Activated B cell treated with CpG ODN at 0.5 μM for 24 hours (primary cell): ENCODE measurements around the gene WDR7. TPM values are rescaled to one million over a fixed set of nuclear protein-coding genes. Genes with fewer than 3 reads are reported as not detected.

Experiments
- ATAC-seq: fragments of 200-7000 bp; cut with Tn5 transposase; one replicate; pipeline ENCODE4 v1.10.0; 2021; ENCODE audit warnings: low read depth, mild to moderate bottlenecking, moderate library complexity
- CTCF ChIA-PET: fragments of 350-600 bp; sonication (Branson Sonifier 250); formaldehyde crosslinking; loops from one replicate; lab custom pipeline; 2021; ENCODE audit warnings: antibody characterized with exemption; lab: Charles Lee
- POLR2A ChIA-PET: fragments of 350-600 bp; sonication (Branson Sonifier 250); formaldehyde crosslinking; loops from one replicate; lab custom pipeline; 2021; ENCODE audit warnings: antibody characterized with exemption; lab: Charles Lee
- DNase-seq: peaks from one replicate; pipeline ENCODE4 v3.0.0; 2022
- H3K27ac Mint-ChIP-seq: one replicate; pipeline ENCODE4 v1.8.0; 2020; ENCODE audit warnings: mixed read lengths
- H3K27me3 Mint-ChIP-seq: one replicate; pipeline ENCODE4 v1.8.0; 2021; ENCODE audit warnings: mixed read lengths
- H3K36me3 Mint-ChIP-seq: one replicate; pipeline ENCODE4 v1.8.0; 2021; ENCODE audit warnings: low read depth, mixed read lengths
- H3K4me1 Mint-ChIP-seq: one replicate; pipeline ENCODE4 v1.8.0; 2021; ENCODE audit warnings: mixed read lengths
- H3K4me3 Mint-ChIP-seq: one replicate; pipeline ENCODE4 v1.8.0; 2020; ENCODE audit warnings: mild to moderate bottlenecking, mixed read lengths
- H3K9me3 Mint-ChIP-seq: one replicate; pipeline ENCODE4 v1.8.0; 2020; ENCODE audit warnings: mixed read lengths
- intact Hi-C: fragments of 100-400 bp; cut with micrococcal nuclease; formaldehyde crosslinking; loops from one replicate; pipeline ENCODE4 v1.15.1; 2024
- total RNA-seq: library from RNA; stranded (reverse); gene quantifications from 2 replicates; pipeline ENCODE4 v1.2.3, GENCODE V29; 2022
- TF ChIP-seq, protein P1 (sequence below): fragments of 200-600 bp; IDR thresholded peaks from one replicate; pipeline ENCODE4 v1.8.0; 2022; ENCODE audit warnings: antibody characterized with exemption, mild to moderate bottlenecking

The WDR7 gene
- total RNA-seq, 1 donor from 2014 or later, result 33.4 TPM

DNA sequence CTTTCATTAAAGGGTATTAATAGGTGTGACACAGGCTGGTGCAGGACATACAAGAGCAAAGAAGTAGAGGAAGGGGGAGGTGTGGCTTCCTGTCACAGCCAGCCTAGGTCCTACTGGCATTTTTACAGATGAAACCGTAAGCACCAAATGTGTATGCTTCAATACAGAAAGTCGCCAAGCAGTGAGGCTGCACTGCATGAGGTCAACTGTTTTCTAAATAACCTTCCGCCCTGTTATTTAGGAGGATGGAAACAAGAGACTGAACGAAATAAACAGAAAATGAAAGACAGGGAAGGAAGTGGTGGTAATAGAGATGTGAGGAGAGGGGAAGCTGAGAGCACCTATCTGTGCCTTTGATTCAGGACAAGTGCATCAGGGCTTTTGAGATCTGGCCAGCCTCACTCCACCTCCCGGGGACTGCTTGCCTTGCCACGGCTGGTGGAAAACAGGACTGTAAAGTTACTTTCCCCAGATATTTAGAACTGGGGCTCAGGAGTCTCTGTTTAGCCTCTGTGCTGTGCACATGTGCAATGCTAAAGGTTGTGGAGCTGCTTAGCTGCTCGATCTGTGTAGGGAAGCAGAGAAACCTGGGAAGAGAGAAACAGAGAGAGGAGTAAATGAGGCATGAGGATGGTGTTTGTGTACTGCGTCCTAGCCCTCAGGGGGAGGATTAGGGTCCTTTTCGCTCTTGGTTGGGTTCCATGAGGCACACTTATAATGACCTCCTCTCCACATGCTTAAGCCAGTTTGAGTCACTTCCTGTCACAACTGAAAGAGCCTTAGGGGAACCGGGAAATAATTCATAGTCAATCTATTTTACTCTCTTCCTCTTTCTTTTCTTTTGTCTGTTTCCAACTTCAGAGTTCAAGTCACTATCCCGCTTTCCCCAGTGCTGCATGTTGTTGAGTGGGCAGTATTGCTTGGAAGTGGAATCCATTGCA is 433.4 kb downstream of the WDR7 start:
- DNase-seq, result no peak
- TF ChIP-seq, protein P1, sequence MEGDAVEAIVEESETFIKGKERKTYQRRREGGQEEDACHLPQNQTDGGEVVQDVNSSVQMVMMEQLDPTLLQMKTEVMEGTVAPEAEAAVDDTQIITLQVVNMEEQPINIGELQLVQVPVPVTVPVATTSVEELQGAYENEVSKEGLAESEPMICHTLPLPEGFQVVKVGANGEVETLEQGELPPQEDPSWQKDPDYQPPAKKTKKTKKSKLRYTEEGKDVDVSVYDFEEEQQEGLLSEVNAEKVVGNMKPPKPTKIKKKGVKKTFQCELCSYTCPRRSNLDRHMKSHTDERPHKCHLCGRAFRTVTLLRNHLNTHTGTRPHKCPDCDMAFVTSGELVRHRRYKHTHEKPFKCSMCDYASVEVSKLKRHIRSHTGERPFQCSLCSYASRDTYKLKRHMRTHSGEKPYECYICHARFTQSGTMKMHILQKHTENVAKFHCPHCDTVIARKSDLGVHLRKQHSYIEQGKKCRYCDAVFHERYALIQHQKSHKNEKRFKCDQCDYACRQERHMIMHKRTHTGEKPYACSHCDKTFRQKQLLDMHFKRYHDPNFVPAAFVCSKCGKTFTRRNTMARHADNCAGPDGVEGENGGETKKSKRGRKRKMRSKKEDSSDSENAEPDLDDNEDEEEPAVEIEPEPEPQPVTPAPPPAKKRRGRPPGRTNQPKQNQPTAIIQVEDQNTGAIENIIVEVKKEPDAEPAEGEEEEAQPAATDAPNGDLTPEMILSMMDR, result no peak
- Mint-ChIP-seq H3K36me3 (peaks cover 3% of the 10 kb centered on the region), H3K4me3 (no peak overlapping the region), H3K9me3 (peaks cover 26% of the 10 kb centered on the region), H3K27ac (no peak overlapping the region), H3K4me1 (peaks cover 25% of the 10 kb centered on the region), H3K27me3 (peaks cover 89% of the 10 kb centered on the region)
- ATAC-seq, result peak; percentile 68
- intact Hi-C loops, result no loop called here
- ChIA-PET POLR2A (no interaction called here), CTCF (no interaction called here)

DNA sequence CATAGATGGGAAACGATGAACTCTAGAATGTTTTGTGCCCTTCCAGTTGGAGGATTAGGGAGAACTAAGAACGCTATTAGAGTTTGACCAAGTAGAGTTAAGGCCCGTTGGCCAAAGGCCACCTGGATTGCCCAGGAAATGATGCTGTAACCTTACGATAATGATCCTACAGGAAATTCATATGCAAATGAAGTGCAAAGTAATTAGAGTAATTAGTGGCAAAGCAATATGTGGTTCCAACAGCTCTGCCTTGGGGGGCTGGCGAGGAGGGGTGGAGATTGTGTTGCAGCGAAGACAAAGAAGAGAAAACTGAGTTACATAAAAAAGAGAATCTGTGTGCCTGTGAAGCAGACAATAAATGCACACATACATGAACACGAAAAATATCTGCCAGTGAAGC is 434.2 kb downstream of the WDR7 start:
- intact Hi-C loops, result no loop called here
- H3K27me3 Mint-ChIP-seq, result peaks cover 89% of the 10 kb centered on the region
- H3K4me3 Mint-ChIP-seq, result no peak overlapping the region

DNA sequence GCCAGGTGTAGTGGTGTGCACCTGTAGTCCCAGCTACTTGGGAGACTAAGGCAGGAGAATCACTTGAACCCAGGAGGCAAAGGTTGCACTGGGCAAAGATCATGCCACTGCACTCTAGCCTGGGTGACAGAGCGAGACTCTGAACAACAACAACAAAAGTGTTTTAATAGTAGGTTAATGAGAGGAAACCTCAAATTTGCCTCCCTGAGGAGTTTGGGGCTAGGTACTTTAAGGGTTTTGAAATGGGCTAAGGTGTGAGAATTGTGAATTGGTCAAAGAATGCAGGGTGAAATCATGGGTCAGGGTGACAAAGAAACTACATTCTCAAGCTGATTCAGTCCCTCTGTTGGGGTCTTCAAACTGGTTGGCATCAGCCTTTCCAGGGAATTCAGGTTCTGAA is 435.0 kb downstream of the WDR7 start:
- DNase-seq (no peak), ATAC-seq (no peak)
- Mint-ChIP-seq H3K27me3 (peaks cover 90% of the 10 kb centered on the region), H3K27ac (no peak overlapping the region), H3K36me3 (peaks cover 3% of the 10 kb centered on the region), H3K9me3 (peaks cover 20% of the 10 kb centered on the region), H3K4me3 (no peak overlapping the region), H3K4me1 (peaks cover 25% of the 10 kb centered on the region)
- TF ChIP-seq, protein P1, result no peak
- intact Hi-C loops, result no loop called here
- ChIA-PET POLR2A (no interaction called here), CTCF (no interaction called here)

More for the DNA sequence above, 434.2 kb downstream of the WDR7 start:
- H3K36me3 Mint-ChIP-seq, result peaks cover 3% of the 10 kb centered on the region
- no peak for ATAC-seq
- peaks cover 22% of the 10 kb centered on the region for H3K9me3 Mint-ChIP-seq
- ChIA-PET CTCF (no interaction called here), POLR2A (no interaction called here)
- no peak overlapping the region for H3K27ac Mint-ChIP-seq
- TF ChIP-seq, protein P1, result no peak
- no peak for DNase-seq
- peaks cover 25% of the 10 kb centered on the region for H3K4me1 Mint-ChIP-seq

Other genes starting within 250 kb of the WDR7 start
- gene TXNL1, start 12.8 kb upstream of the WDR7 start, total RNA-seq, result 53.4 and 55.4 TPM in 2 replicates